Panc1 (cell line): ENCODE measurements around the gene SETMAR. TPM values are rescaled to one million over a fixed set of nuclear protein-coding genes. Genes with fewer than 3 reads are reported as not detected.

Experiments
- ATAC-seq: fragments of 200-7000 bp; cut with Tn5 transposase; 2 replicates; pipeline ENCODE4 v1.9.1; 2020; ENCODE audit warnings: mild to moderate bottlenecking, moderate library complexity
- BruUV-seq: library from RNA; stranded (reverse); fragments of 400-500 nt; replicated peaks from 2 replicates; lab custom pipeline; 2021; lab: Mats Ljungman, UMichigan
- CTCF ChIA-PET: fragments of 300-600 bp; sonication (Branson Sonifier 250); formaldehyde crosslinking; loops from one replicate; lab custom pipeline; 2022; ENCODE audit warnings: antibody characterized with exemption; lab: Charles Lee
- POLR2A ChIA-PET: fragments of 300-600 bp; sonication (Branson Sonifier 250); formaldehyde crosslinking; loops from one replicate; lab custom pipeline; 2022; ENCODE audit warnings: antibody characterized with exemption; lab: Charles Lee
- DNase-seq: peaks from one replicate; pipeline ENCODE4 v3.0.0-alpha.2; 2010; ENCODE audit warnings: low read depth, low spot score
- H3K27ac ChIP-seq: 2 replicates; pipeline ENCODE4 v1.5.1; 2011; ENCODE audit warnings: mild to moderate bottlenecking, low read length, inconsistent platforms
- H3K27me3 ChIP-seq: fragments of 200-500 bp; sonication (Bioruptor generic); 2 replicates; pipeline ENCODE4 v1.6.0; 2014; ENCODE audit warnings: low read length, inconsistent platforms; ENCODE audit not compliant: control insufficient read depth, insufficient read depth
- H3K36me3 ChIP-seq: fragments of 200-500 bp; sonication (Bioruptor generic); 2 replicates; pipeline ENCODE4 v1.5.1; 2014; ENCODE audit warnings: inconsistent platforms, mild to moderate bottlenecking, low read length, moderate library complexity; ENCODE audit not compliant: control insufficient read depth, insufficient read depth
- H3K4me1 ChIP-seq: 2 replicates; pipeline ENCODE4 v1.5.1; 2011; ENCODE audit warnings: inconsistent platforms, mild to moderate bottlenecking, low read length, moderate library complexity; ENCODE audit not compliant: control insufficient read depth, insufficient read depth
- H3K4me3 ChIP-seq, 2 experiments: 2 replicates each; pipeline ENCODE4 v1.5.1; 2011 to 2012; ENCODE audit warnings: low read depth in 2 of 2, low read length in 2 of 2, mild to moderate bottlenecking in 2 of 2, inconsistent platforms in 1 of 2, moderate library complexity in 1 of 2
- H3K9me3 ChIP-seq: fragments of 200-500 bp; sonication (Bioruptor generic); 2 replicates; pipeline ENCODE4 v1.5.1; 2014; ENCODE audit warnings: low read depth, mild to moderate bottlenecking, inconsistent platforms, low read length, moderate library complexity; ENCODE audit not compliant: control insufficient read depth, insufficient read depth
- POLR2AphosphoS5 ChIP-seq: IDR thresholded peaks from 2 replicates; pipeline ENCODE4 v1.6.1; 2012; ENCODE audit warnings: mild to moderate bottlenecking, low read depth, low read length, moderate library complexity
- REST ChIP-seq, 2 experiments: IDR thresholded peaks; 2 replicates each; pipeline ENCODE4 v1.6.1; 2011 to 2012; ENCODE audit warnings: low read depth in 2 of 2, control low read depth in 1 of 2, low read length in 1 of 2, mild to moderate bottlenecking in 1 of 2, moderate library complexity in 1 of 2; ENCODE audit not compliant: insufficient read depth in 1 of 2
- SIN3A ChIP-seq: IDR thresholded peaks from 2 replicates; pipeline ENCODE4 v1.6.1; 2012; ENCODE audit warnings: low read depth, mild to moderate bottlenecking, low read length, moderate library complexity, borderline replicate concordance; ENCODE audit not compliant: insufficient read depth
- TCF7L2 ChIP-seq: IDR thresholded peaks from 2 replicates; pipeline ENCODE4 v1.6.1; 2011; ENCODE audit warnings: mild to moderate bottlenecking, low read depth, low read length, inconsistent platforms
- in situ Hi-C: cut with HindIII; loops from 2 replicates; pipeline ENCODE4 v1.10.0; 2016; ENCODE audit warnings: low sequenced_read_pairs, low pct_unique_long_range_greater_than_20kb
- intact Hi-C: fragments of 100-400 bp; cut with micrococcal nuclease; formaldehyde crosslinking; loops from one replicate; pipeline ENCODE4 v1.10.0; 2022; ENCODE audit not compliant: unreplicated experiment
- total RNA-seq: library from RNA; stranded (reverse); gene quantifications from one replicate; pipeline ENCODE4 v1.2.1, GENCODE V29; 2021; ENCODE audit not compliant: unreplicated experiment
- TF ChIP-seq, protein P1 (sequence below): fragments of 450-650 bp; IDR thresholded peaks from 2 replicates; pipeline ENCODE4 v1.5.1; 2017; ENCODE audit warnings: mild to moderate bottlenecking

The SETMAR gene
- total RNA-seq, 1 experiment from 2014 or later, result 9.6 TPM

GRCh38 chr3:4359805-4360502 is 56.8 kb downstream of the SETMAR start:
- no peak for TF ChIP-seq REST (IDR thresholded peaks at IDR 0.05; ENCODE audit: insufficient read depth in 1 of 2, low read depth in 2 of 2, low read length in 1 of 2)
- TF ChIP-seq POLR2AphosphoS5, result no peak
- TF ChIP-seq SIN3A, result no peak
- TF ChIP-seq TCF7L2, result no peak
- TF ChIP-seq, protein P1, sequence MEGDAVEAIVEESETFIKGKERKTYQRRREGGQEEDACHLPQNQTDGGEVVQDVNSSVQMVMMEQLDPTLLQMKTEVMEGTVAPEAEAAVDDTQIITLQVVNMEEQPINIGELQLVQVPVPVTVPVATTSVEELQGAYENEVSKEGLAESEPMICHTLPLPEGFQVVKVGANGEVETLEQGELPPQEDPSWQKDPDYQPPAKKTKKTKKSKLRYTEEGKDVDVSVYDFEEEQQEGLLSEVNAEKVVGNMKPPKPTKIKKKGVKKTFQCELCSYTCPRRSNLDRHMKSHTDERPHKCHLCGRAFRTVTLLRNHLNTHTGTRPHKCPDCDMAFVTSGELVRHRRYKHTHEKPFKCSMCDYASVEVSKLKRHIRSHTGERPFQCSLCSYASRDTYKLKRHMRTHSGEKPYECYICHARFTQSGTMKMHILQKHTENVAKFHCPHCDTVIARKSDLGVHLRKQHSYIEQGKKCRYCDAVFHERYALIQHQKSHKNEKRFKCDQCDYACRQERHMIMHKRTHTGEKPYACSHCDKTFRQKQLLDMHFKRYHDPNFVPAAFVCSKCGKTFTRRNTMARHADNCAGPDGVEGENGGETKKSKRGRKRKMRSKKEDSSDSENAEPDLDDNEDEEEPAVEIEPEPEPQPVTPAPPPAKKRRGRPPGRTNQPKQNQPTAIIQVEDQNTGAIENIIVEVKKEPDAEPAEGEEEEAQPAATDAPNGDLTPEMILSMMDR, result no peak
- intact Hi-C loops, result no loop called here
- CTCF ChIA-PET, result interaction anchor here (0.6 kb wide), 1 partner anchor 77 kb away, joined by 3 read pairs; no protein-coding TSS in a partner anchor

DNA sequence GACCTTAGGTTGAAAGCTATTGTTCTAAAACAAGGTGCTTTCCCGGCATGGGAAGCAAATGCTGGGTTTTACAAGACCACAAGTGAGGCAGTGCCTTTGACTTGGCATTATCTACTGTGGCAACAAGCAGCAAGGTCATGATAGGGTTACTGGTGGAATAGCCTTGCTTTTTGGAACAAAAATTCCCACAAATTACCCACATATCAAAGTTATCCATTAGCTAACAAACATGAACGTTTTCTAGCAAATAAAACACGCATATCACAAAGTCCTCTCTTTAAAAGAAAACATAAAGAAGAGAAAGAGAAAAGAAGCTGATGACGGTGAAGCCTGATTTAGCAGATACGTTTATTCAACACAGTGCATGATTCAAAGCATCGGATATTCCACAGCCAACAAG is 57.6 kb downstream of the SETMAR start:
- in situ Hi-C loops, result no loop called here
- intact Hi-C loops, result no loop called here
- no peaks in the 10 kb centered on the region for H3K4me1 ChIP-seq
- no peak for DNase-seq
- no peak overlapping the region for H3K27ac ChIP-seq
- POLR2A ChIA-PET, result no interaction called here
- H3K9me3 ChIP-seq, result no peaks in the 10 kb centered on the region
- ATAC-seq, result no peak
- no TSS peak for BruUV-seq
- no peak overlapping the region for H3K4me3 ChIP-seq
- H3K36me3 ChIP-seq, result no peaks in the 10 kb centered on the region
- TF ChIP-seq POLR2AphosphoS5 (no peak), REST (IDR thresholded peaks at IDR 0.05; ENCODE audit: insufficient read depth in 1 of 2, low read depth in 2 of 2, low read length in 1 of 2) (no peak), SIN3A (no peak), TCF7L2 (no peak)
- TF ChIP-seq, protein P1, result no peak
- CTCF ChIA-PET, result no interaction called here
- H3K27me3 ChIP-seq, result no peaks in the 10 kb centered on the region

More at GRCh38 chr3:4359805-4360502, 56.8 kb downstream of the SETMAR start:
- POLR2A ChIA-PET, result no interaction called here
- DNase-seq (no peak), ATAC-seq (no peak)
- H3K4me3 ChIP-seq, result no peak overlapping the region
- H3K27ac ChIP-seq, result no peak overlapping the region
- H3K27me3 ChIP-seq, result no peaks in the 10 kb centered on the region
- in situ Hi-C loops, result no loop called here
- no TSS peak for BruUV-seq
- no peaks in the 10 kb centered on the region for H3K9me3 ChIP-seq
- H3K36me3 ChIP-seq, result no peaks in the 10 kb centered on the region
- no peaks in the 10 kb centered on the region for H3K4me1 ChIP-seq
